Skeletal muscle satellite cell (primary cell): Measurements from ENCODE around the gene ZBTB21.
"Not testable (repeated sequence)": the region's sequence is repeated elsewhere in the genome, so short reads cannot be mapped to it uniquely, and the experiment has no call there.

Source experiments
- H3K27me3 ChIP-seq: 2 replicates; pipeline ENCODE4 v1.7.0; 2013; ENCODE audit warnings: low read length; ENCODE audit not compliant: control insufficient read depth, insufficient read depth
- H3K36me3 ChIP-seq: 2 replicates; pipeline ENCODE4 v1.7.0; 2013; ENCODE audit warnings: mild to moderate bottlenecking, control low read depth, low read length; ENCODE audit not compliant: insufficient read depth
- H3K4me1 ChIP-seq: 2 replicates; pipeline ENCODE4 v1.7.0; 2013; ENCODE audit warnings: low read length; ENCODE audit not compliant: control insufficient read depth, insufficient read depth
- H3K4me2 ChIP-seq: 2 replicates; pipeline ENCODE4 v1.7.0; 2013; ENCODE audit warnings: mild to moderate bottlenecking, low read length
- H3K4me3 ChIP-seq: 2 replicates; pipeline ENCODE4 v1.7.0; 2013; ENCODE audit warnings: low read length
- H3K9ac ChIP-seq: 2 replicates; pipeline ENCODE4 v1.7.0; 2013; ENCODE audit warnings: mild to moderate bottlenecking, low read depth, low read length, moderate library complexity
- H3K9me3 ChIP-seq: replicated peaks from 2 replicates; pipeline ENCODE4 v1.7.0; 2013; ENCODE audit warnings: mild to moderate bottlenecking, control low read depth, low read length

The ZBTB21 gene

GRCh38 chr21:41954654-41955499, 55.3 kb downstream of the ZBTB21 start:
- Histone ChIP-seq H3K27me3 (no peaks in the 10 kb centered on the region), H3K9ac (no peak overlapping the region), H3K4me2 (peak overlapping the region; percentile 77), H3K36me3 (peaks cover 5% of the 10 kb centered on the region), H3K9me3 (no peaks in the 10 kb centered on the region), H3K4me3 (no peak overlapping the region), H3K4me1 (peaks cover 52% of the 10 kb centered on the region)

- Histone ChIP-seq H3K4me1 (peaks cover 48% of the 10 kb centered on the region), H3K9ac (peak within 1 kb of the TSS; percentile 90), H3K4me3 (peak within 1 kb of the TSS; percentile 80), H3K27me3 (no peaks in the 10 kb centered on the region), H3K9me3 (no peaks in the 10 kb centered on the region), H3K4me2 (peak within 1 kb of the TSS; percentile 92), H3K36me3 (peaks cover 5% of the 10 kb centered on the region)
These were observed 56.1 kb downstream of the ZBTB21 start, which contains the start of gene C2CD2 for GRCh38 chr21:41953831-41954653. Gene C2CD2 (minus strand): TSS chr21:41954018. CDS start chr21:41953648, 370 bp downstream.

GRCh38 chr21:41953249-41953830, 56.8 kb downstream of the ZBTB21 start:
- no peaks in the 10 kb centered on the region for H3K9me3 ChIP-seq
- peak overlapping the region; percentile 90 for H3K9ac ChIP-seq
- peak overlapping the region; percentile 92 for H3K4me2 ChIP-seq
- peak overlapping the region; percentile 80 for H3K4me3 ChIP-seq
- H3K4me1 ChIP-seq, result peaks cover 44% of the 10 kb centered on the region
- H3K27me3 ChIP-seq, result no peaks in the 10 kb centered on the region
- peaks cover 5% of the 10 kb centered on the region for H3K36me3 ChIP-seq

- Histone ChIP-seq H3K4me3 (peak overlapping the region; percentile 80), H3K9me3 (no peaks in the 10 kb centered on the region), H3K4me1 (peaks cover 44% of the 10 kb centered on the region), H3K4me2 (peak overlapping the region; percentile 92), H3K36me3 (peaks cover 5% of the 10 kb centered on the region), H3K27me3 (no peaks in the 10 kb centered on the region), H3K9ac (peak overlapping the region; percentile 90)
These were observed 57.5 kb downstream of the ZBTB21 start for GRCh38 chr21:41952568-41953248.

- peaks cover 5% of the 10 kb centered on the region for H3K36me3 ChIP-seq
- peak overlapping the region; percentile 92 for H3K4me2 ChIP-seq
- H3K4me3 ChIP-seq, result peak overlapping the region; percentile 80
- H3K9ac ChIP-seq, result peak overlapping the region; percentile 90
- H3K27me3 ChIP-seq, result no peaks in the 10 kb centered on the region
- peaks cover 42% of the 10 kb centered on the region for H3K4me1 ChIP-seq
- H3K9me3 ChIP-seq, result no peaks in the 10 kb centered on the region
These were observed 58.1 kb downstream of the ZBTB21 start for GRCh38 chr21:41951876-41952567.

GRCh38 chr21:41950941-41951351, 59.2 kb downstream of the ZBTB21 start:
- Histone ChIP-seq H3K9me3 (no peaks in the 10 kb centered on the region), H3K4me2 (peak overlapping the region; percentile 92), H3K9ac (no peak overlapping the region), H3K36me3 (peaks cover 5% of the 10 kb centered on the region), H3K27me3 (no peaks in the 10 kb centered on the region), H3K4me3 (no peak overlapping the region), H3K4me1 (peaks cover 37% of the 10 kb centered on the region)

GRCh38 chr21:41949631-41950030, 60.5 kb downstream of the ZBTB21 start:
- not testable (repeated sequence) for H3K4me3 ChIP-seq, H3K4me2 ChIP-seq, H3K9me3 ChIP-seq, H3K9ac ChIP-seq, H3K36me3 ChIP-seq, H3K27me3 ChIP-seq
- peaks cover 37% of the 10 kb centered on the region for H3K4me1 ChIP-seq

GRCh38 chr21:41948901-41949300, 61.3 kb downstream of the ZBTB21 start:
- H3K4me1 ChIP-seq, result peaks cover 30% of the 10 kb centered on the region
- H3K4me3 ChIP-seq, result no peak overlapping the region
- no peak overlapping the region for H3K4me2 ChIP-seq
- peaks cover 5% of the 10 kb centered on the region for H3K36me3 ChIP-seq
- no peaks in the 10 kb centered on the region for H3K27me3 ChIP-seq
- no peak overlapping the region for H3K9ac ChIP-seq
- no peaks in the 10 kb centered on the region for H3K9me3 ChIP-seq

GRCh38 chr21:41948078-41948895, 61.9 kb downstream of the ZBTB21 start:
- H3K9ac ChIP-seq, result peak overlapping the region; percentile 39
- H3K36me3 ChIP-seq, result peaks cover 5% of the 10 kb centered on the region
- H3K4me3 ChIP-seq, result peak overlapping the region; percentile 2
- peaks cover 30% of the 10 kb centered on the region for H3K4me1 ChIP-seq
- no peaks in the 10 kb centered on the region for H3K9me3 ChIP-seq
- H3K4me2 ChIP-seq, result peak overlapping the region; percentile 57
- H3K27me3 ChIP-seq, result no peaks in the 10 kb centered on the region

GRCh38 chr21:41945982-41946381, 64.2 kb downstream of the ZBTB21 start:
- Histone ChIP-seq H3K4me2 (no peak overlapping the region), H3K9ac (no peak overlapping the region), H3K9me3 (no peaks in the 10 kb centered on the region), H3K36me3 (peaks cover 14% of the 10 kb centered on the region), H3K27me3 (no peaks in the 10 kb centered on the region), H3K4me1 (peaks cover 15% of the 10 kb centered on the region), H3K4me3 (no peak overlapping the region)
